ENCODE measurements around the gene ALDH1L1.

Gene ALDH1L1

DNA sequence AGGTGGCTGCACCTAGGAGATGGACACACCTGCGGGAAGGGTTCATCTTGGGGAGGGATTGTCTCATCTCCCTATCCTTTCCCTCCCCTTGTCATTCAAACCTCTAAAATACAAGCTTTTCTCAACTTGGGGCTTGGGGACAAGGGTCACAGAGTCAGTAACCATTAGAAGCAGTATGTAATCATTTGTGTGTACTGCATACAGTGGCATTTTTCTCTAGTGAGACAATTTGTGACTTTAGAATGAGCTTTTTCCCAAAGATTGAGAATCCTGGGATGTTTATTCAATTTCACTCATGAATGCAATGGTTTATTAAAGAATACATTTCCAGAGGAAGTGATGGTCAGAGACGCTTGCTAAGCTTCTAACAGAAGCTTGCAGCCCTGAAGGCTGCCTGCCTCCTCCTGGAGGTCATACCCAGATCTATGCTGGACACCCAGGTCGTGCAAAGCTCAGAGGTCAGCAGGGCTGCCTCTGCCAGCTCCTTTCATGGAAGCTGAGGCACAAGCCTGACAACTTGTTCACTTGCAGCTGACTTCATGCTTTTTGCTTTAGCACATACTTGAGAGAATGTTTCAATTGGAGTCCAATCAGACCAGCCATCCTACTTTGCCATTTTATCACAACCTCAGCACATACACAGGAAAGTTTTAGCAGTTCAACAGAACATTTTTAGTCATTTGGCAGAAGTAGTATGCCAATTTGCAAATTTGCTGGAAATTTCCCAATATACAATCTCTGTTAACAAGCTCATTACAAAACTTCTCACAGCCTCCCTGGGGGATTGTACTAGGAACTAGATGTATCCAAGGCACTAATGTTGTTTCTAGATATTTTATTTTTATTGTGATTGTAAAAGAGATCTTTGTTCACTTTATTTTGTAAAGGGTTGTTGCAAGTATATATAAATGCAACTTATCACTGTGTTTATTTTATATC, 25.6 kb upstream of the ALDH1L1 start:
- TF ChIP-seq, protein P1, sequence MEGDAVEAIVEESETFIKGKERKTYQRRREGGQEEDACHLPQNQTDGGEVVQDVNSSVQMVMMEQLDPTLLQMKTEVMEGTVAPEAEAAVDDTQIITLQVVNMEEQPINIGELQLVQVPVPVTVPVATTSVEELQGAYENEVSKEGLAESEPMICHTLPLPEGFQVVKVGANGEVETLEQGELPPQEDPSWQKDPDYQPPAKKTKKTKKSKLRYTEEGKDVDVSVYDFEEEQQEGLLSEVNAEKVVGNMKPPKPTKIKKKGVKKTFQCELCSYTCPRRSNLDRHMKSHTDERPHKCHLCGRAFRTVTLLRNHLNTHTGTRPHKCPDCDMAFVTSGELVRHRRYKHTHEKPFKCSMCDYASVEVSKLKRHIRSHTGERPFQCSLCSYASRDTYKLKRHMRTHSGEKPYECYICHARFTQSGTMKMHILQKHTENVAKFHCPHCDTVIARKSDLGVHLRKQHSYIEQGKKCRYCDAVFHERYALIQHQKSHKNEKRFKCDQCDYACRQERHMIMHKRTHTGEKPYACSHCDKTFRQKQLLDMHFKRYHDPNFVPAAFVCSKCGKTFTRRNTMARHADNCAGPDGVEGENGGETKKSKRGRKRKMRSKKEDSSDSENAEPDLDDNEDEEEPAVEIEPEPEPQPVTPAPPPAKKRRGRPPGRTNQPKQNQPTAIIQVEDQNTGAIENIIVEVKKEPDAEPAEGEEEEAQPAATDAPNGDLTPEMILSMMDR (conservative IDR thresholded peaks at IDR 0.05; ENCODE audit: low read depth, low read length) = no peak
- H3K4me3 ChIP-seq (ENCODE audit: low read depth, low read length) = no peak overlapping the region
- DNase-seq (ENCODE audit: low read depth) = peak; percentile 53

DNA sequence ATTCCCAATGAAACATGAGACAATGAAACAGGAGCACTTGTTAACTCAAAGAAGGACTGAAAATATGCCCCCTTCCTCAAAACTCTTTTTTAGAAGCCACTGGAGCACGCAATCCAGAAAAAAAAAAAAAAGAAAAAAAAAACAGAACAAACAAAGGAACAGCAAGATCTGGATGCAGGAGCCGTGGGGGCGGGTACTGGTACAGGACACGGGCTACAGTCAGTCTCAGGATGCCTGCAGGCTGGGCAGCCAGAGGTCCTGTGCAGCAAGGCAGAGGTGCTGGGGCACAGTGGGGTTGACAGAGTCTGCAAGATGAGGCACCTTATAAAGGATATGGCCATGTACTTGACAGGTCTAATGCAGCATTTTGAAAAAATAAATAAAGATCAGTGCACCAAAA, 22.3 kb upstream of the ALDH1L1 start:
- DNase-seq (ENCODE audit: low read depth) = no peak
- no peak overlapping the region for H3K4me3 ChIP-seq (ENCODE audit: low read depth, low read length)
- TF ChIP-seq, protein P1 (conservative IDR thresholded peaks at IDR 0.05; ENCODE audit: low read depth, low read length) = no peak

DNA sequence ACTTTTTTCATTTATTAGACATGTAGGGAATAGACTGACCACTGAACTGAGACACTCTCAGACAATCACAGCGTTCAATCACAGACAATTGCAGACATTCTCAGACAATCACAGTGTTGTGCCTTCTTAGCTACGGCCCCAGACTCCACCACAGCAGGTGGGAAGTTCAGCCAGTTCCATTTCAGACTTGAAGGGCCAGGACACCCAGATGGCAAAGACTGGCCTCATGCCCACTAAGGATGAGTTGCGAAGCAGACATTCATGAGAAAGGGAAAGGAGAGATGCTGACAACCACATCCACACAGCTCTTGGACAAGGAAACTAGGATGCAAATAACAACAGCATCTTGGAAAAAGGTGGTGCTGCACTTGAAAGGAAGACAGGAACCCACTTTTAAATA, 21.9 kb upstream of the ALDH1L1 start:
- TF ChIP-seq, protein P1 (conservative IDR thresholded peaks at IDR 0.05; ENCODE audit: low read depth, low read length) = no peak
- no peak overlapping the region for H3K4me3 ChIP-seq (ENCODE audit: low read depth, low read length)
- DNase-seq (ENCODE audit: low read depth) = no peak

DNA sequence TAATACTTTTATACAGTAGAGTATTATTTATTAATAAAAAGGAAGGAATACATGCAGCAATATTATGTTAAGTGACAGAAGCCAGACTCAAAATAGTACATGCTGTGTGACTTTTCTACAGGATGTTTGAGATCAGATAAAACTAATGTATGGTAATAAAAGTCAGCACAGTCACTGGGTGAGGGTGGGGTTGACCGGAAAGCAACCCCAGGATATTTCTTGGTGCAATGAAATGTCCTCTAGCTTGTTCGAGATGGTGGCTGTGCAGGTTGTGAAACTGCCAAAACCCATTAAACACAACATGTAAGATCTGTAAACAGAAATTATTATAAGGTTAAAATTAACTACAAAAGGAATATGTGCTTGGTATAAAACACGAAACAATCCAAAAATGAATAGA, 20.8 kb upstream of the ALDH1L1 start:
- TF ChIP-seq, protein P1 (conservative IDR thresholded peaks at IDR 0.05; ENCODE audit: low read depth, low read length) = no peak
- H3K4me3 ChIP-seq (ENCODE audit: low read depth, low read length) = no peak overlapping the region
- no peak for DNase-seq (ENCODE audit: low read depth)

DNA sequence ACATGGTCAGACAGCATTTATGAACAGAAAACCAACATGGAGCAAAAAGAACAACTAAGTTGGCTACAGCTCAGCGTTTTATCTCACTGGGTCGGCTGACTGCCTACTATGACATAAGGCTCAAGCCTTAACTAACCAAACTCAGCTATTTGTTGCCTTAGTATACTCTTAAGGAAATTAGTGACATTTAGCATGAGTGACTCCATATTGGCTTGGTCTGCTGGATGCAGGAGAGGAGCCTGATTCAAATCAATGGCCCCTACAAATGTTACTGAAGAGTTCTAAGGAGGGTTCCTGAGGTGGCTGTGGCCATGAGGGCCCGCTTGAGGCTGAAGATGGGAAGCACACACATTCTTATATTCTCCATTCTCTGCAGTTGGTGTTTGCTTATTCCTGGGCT, 20.1 kb upstream of the ALDH1L1 start:
- DNase-seq (ENCODE audit: low read depth) = no peak
- TF ChIP-seq, protein P1 (conservative IDR thresholded peaks at IDR 0.05; ENCODE audit: low read depth, low read length) = no peak
- no peak overlapping the region for H3K4me3 ChIP-seq (ENCODE audit: low read depth, low read length)

DNA sequence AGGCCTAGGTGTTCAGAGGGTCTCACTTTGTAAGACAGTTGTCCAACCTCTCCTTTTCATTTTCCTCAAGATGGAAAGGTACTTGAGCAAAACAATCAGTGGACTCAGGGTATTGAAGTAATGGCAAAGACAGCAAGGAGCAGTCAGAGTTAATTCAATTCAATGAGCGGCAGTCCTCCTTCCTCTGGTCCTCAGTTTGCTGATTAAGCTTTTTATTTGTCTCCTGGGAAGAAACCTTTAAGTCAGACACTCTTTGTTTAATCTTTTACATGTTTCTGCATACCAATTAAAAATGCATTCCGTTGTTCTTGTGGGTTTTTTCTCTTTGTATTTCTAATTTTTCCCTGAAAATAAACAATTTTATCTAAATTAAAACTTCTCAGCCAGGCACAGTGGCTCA, 18.9 kb upstream of the ALDH1L1 start:
- DNase-seq (ENCODE audit: low read depth) = no peak
- H3K4me3 ChIP-seq (ENCODE audit: low read depth, low read length) = no peak overlapping the region
- TF ChIP-seq, protein P1 (conservative IDR thresholded peaks at IDR 0.05; ENCODE audit: low read depth, low read length) = no peak

Data from choroid plexus epithelial cell (primary cell).